AG09309 (cell line): ENCODE results near the gene DGKB.

Experiments
- DNase-seq: peaks from one replicate; pipeline ENCODE4 v3.0.0-alpha.2; 2010; ENCODE audit warnings: low read depth
- H3K4me3 ChIP-seq: 2 replicates; pipeline ENCODE4 v1.5.1; 2011; ENCODE audit warnings: mild to moderate bottlenecking, low read depth, low read length, moderate library complexity; ENCODE audit not compliant: control insufficient read depth
- CTCF ChIP-seq: IDR thresholded peaks from 2 replicates; pipeline ENCODE4 v1.5.1; 2011; ENCODE audit warnings: mild to moderate bottlenecking, low read depth, low read length, inconsistent platforms; ENCODE audit not compliant: insufficient read depth, control insufficient read depth; ENCODE audit errors: missing control alignments

Gene DGKB

DNA sequence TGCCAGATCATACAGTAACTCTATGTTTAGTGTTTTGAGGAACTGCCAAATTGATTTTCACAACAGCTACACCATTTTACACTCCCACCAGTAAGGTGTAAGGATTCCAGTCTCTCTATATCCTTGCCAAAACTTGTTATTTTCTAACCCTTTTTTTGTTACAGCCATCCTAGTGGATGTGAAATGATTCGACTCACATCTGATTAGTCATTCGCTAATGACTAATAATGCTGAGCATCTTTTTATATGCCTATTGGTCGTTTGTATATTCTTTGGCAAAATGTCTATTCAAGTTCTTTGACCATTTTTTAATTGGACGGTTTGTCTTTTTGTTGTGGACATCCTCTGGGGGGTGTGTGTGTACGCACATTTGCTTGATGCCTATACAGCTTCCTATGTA, 142.8 kb downstream of the DGKB start:
- no peak for TF ChIP-seq CTCF
- H3K4me3 ChIP-seq = no peak overlapping the region
- DNase-seq = no peak

GRCh38 chr7:14754631-14755030, 147.9 kb downstream of the DGKB start:
- TF ChIP-seq CTCF = no peak
- no peak overlapping the region for H3K4me3 ChIP-seq
- DNase-seq = no peak

DNA sequence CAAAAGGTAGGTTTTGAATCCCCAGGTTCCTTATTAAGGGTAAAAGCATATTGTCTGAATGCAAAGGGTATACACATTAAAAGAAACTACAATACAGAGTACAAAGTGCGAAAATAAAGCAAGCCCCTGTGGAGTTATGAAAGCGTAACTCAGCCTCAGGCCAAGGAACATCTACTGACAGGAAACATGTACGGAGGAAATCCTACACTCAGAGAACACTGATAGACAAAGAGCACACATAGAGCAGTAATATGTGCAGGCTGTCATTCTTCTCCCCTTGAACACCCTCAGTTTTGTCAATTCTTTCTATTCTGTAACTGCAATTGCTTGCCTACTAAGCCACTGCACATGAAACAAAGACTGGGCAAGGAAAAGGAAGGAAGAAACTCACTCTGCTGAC, 150.2 kb downstream of the DGKB start:
- no peak overlapping the region for H3K4me3 ChIP-seq
- no peak for DNase-seq
- no peak for TF ChIP-seq CTCF

DNA sequence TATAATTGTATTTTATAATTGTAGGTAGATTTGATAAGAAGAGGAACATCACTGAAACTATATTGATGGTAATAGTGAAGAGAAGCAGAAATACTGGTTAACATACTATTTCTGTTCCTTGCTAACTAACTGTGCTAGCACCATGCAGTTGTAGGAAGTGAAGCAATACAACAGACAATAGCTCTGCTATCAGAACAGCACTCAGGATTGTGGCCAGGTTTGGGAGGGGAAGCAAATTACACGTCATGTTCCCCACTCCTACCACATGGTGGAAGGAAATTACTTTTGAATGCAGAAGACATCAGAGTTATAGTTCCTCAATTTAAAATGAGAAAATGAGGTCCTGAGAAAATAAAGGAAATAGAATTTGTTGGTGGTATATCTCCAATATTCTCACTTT, 151.1 kb downstream of the DGKB start:
- TF ChIP-seq CTCF = no peak
- no peak for DNase-seq
- H3K4me3 ChIP-seq = no peak overlapping the region

DNA sequence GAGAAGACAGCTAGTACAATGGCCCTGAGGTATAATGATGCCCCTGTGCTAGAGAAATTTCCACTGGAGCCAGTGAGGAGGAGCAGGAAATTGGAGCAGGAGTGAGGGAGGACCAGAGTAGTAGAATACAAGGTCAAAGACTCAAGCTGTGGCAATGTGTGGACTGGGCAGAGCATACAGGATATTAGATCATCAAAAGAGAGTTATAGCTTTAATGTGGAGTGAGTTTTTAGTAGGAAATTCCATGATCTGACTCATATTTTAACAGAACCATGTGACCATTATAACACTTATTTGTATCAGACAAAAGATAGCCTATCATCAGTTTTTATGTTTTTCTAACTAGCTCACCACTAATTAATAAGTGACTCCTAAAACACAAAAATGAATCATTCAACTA, 154.1 kb downstream of the DGKB start:
- TF ChIP-seq CTCF = no peak
- no peak overlapping the region for H3K4me3 ChIP-seq
- DNase-seq = peak; percentile 57

DNA sequence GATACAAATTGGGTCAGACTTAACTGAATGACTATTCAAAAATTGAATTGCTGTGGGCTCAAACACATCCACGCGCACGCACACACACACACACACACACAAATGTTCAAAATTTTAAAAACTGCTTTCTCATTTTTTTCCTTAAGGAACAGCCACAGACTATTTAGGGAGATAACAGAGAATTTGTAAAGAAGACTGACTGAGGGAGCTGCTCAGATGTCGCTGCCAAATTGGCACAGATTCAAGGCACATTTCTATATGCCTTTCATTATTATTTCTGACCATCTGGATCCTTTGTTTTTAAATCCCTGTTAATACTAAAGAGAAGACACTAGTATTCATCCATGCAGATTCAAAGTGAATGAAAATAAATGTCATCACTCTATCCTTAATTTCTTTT, 154.8 kb downstream of the DGKB start:
- TF ChIP-seq CTCF = no peak
- DNase-seq = no peak
- H3K4me3 ChIP-seq = no peak overlapping the region

- H3K4me3 ChIP-seq = no peak overlapping the region
- no peak for TF ChIP-seq CTCF
- DNase-seq = no peak
Measured at GRCh38 chr7:14745076-14745475, 157.5 kb downstream of the DGKB start.
